Osteocyte (in vitro differentiated cells): ENCODE measurements around the gene CCDC89. TPM values are rescaled to one million over a fixed set of nuclear protein-coding genes. Genes with fewer than 3 reads are reported as not detected.

Experiments used
- DNase-seq: peaks from one replicate; pipeline ENCODE4 v3.0.0; 2021; ENCODE audit warnings: mixed read lengths; ENCODE audit not compliant: unreplicated experiment; ENCODE audit errors: extremely low spot score
- H3K27ac Mint-ChIP-seq: one replicate; pipeline ENCODE4 v1.8.0; 2021; ENCODE audit warnings: mild to moderate bottlenecking, mixed read lengths; ENCODE audit not compliant: unreplicated experiment
- H3K27me3 Mint-ChIP-seq: one replicate; pipeline ENCODE4 v1.8.0; 2021; ENCODE audit warnings: mixed read lengths; ENCODE audit not compliant: unreplicated experiment
- H3K36me3 Mint-ChIP-seq: one replicate; pipeline ENCODE4 v1.8.0; 2021; ENCODE audit warnings: mixed read lengths; ENCODE audit not compliant: unreplicated experiment
- H3K4me1 Mint-ChIP-seq: one replicate; pipeline ENCODE4 v1.8.0; 2021; ENCODE audit warnings: mixed read lengths; ENCODE audit not compliant: unreplicated experiment
- H3K4me3 Mint-ChIP-seq: one replicate; pipeline ENCODE4 v1.8.0; 2021; ENCODE audit warnings: mild to moderate bottlenecking, moderate library complexity, mixed read lengths; ENCODE audit not compliant: unreplicated experiment
- H3K9me3 Mint-ChIP-seq: one replicate; pipeline ENCODE4 v1.8.0; 2021; ENCODE audit warnings: mixed read lengths; ENCODE audit not compliant: unreplicated experiment
- total RNA-seq: library from RNA; stranded (reverse); gene quantifications from 2 replicates; pipeline ENCODE4 v1.2.1, GENCODE V29; 2021
- TF ChIP-seq, protein P1 (sequence below): fragments of 200-600 bp; sonication (generic); IDR thresholded peaks from 2 replicates; pipeline ENCODE4 v1.5.0; 2021; ENCODE audit warnings: antibody characterized with exemption, mild to moderate bottlenecking, moderate library complexity

Gene CCDC89
- total RNA-seq, 1 donor from 2014 or later: not detected

- Mint-ChIP-seq H3K9me3 (no peaks in the 10 kb centered on the region), H3K27me3 (peaks cover 10% of the 10 kb centered on the region), H3K4me3 (no peak overlapping the region), H3K36me3 (no peaks in the 10 kb centered on the region), H3K4me1 (peaks cover 1% of the 10 kb centered on the region), H3K27ac (no peak overlapping the region)
- DNase-seq: no peak
- TF ChIP-seq, protein P1, sequence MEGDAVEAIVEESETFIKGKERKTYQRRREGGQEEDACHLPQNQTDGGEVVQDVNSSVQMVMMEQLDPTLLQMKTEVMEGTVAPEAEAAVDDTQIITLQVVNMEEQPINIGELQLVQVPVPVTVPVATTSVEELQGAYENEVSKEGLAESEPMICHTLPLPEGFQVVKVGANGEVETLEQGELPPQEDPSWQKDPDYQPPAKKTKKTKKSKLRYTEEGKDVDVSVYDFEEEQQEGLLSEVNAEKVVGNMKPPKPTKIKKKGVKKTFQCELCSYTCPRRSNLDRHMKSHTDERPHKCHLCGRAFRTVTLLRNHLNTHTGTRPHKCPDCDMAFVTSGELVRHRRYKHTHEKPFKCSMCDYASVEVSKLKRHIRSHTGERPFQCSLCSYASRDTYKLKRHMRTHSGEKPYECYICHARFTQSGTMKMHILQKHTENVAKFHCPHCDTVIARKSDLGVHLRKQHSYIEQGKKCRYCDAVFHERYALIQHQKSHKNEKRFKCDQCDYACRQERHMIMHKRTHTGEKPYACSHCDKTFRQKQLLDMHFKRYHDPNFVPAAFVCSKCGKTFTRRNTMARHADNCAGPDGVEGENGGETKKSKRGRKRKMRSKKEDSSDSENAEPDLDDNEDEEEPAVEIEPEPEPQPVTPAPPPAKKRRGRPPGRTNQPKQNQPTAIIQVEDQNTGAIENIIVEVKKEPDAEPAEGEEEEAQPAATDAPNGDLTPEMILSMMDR: no peak
Observed at GRCh38 chr11:85685125-85685819, 723 bp downstream of the CCDC89 start.

DNA sequence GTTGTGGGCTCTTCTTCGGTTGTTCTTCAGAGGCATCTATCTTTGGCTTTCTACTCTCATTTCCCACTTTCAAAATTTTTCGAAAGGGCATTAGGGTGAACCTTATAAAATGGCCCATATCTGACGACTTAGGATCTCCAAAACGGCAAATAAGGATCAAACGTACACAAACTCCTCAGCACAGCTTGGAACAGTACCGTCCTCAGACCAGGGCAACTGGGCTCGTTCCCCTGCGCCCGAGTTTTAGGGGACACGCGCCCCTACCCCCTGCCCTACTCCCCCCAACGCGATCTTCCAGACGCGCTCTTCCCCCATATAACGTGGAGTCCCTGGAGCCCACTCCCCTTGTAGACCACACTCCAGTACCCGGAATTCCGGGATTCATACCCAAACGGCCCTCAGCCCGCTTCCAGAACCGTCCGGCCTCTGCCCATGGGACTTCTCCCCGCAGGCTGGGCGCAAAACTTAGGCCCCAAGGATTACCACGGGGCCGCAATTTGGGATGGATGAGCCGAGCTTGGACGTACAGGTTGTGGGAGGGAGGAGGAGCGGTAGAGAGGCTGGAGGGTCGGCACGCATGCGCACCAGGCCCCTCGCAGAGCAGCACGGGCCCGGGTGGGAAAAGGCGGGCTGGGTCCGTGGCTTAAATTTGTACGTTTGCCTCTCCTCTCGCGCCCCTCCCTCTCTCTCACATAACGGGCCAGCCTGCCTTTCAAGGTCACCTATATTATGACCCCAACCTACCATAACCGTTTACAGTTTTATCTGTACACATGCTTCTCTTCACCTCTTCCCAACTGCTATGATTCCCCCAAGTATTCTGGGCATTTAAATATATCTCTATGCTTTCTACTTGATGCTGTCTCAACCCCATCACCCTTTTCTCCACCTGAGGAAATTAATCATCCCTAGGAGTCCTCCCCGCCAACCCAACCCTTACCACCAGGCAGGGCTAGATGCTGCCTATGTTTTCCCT lies 3.4 kb downstream of the CCDC89 start:
- Mint-ChIP-seq H3K27me3 (peaks cover 25% of the 10 kb centered on the region), H3K36me3 (no peaks in the 10 kb centered on the region), H3K4me1 (no peaks in the 10 kb centered on the region), H3K9me3 (no peaks in the 10 kb centered on the region), H3K27ac (no peak overlapping the region), H3K4me3 (no peak overlapping the region)
- TF ChIP-seq, protein P1: no peak
- DNase-seq: no peak

DNA sequence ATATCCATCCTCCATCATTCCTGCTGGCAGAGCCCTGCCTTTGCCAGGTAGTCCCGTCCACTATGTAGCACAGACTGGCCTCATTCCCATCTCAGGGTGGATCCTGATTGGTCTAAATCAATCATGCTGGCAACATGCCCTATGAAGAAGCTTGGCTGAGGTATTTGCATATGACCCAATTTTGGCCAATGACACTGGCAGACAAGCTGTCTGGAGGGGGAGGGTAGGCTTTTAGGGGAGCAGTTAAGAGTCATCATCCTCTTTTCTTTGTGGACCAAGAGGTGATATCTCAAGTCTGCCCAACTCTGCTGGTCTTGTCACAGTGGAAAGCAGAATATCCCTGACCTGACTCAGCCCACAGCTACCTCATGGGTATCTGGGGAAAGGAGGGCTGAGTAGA lies 5.1 kb downstream of the CCDC89 start:
- no peak for DNase-seq
- Mint-ChIP-seq H3K36me3 (no peaks in the 10 kb centered on the region), H3K27ac (no peak overlapping the region), H3K4me3 (no peak overlapping the region), H3K27me3 (peaks cover 25% of the 10 kb centered on the region), H3K9me3 (no peaks in the 10 kb centered on the region), H3K4me1 (no peaks in the 10 kb centered on the region)
- TF ChIP-seq, protein P1: no peak

DNA sequence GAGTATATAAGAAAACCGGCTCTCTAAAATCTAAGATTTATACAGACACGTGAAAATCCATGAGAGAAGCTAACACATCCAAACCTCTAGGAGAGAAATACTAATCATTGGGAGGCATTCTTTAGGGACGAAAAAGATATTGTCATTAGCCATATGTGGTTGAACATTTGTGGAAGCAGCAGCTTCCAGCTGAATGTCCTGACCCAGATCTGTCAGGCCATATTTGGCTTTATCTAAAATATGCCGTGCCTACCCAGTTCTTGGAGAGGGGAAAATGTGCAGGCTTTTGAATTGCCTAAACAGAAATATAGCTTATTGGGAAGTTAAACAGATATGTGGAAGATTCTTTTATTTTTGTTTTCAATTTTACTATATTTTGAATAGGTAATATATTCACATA lies 6.4 kb downstream of the CCDC89 start:
- TF ChIP-seq, protein P1: no peak
- H3K4me1 Mint-ChIP-seq: no peaks in the 10 kb centered on the region
- no peaks in the 10 kb centered on the region for H3K36me3 Mint-ChIP-seq

DNA sequence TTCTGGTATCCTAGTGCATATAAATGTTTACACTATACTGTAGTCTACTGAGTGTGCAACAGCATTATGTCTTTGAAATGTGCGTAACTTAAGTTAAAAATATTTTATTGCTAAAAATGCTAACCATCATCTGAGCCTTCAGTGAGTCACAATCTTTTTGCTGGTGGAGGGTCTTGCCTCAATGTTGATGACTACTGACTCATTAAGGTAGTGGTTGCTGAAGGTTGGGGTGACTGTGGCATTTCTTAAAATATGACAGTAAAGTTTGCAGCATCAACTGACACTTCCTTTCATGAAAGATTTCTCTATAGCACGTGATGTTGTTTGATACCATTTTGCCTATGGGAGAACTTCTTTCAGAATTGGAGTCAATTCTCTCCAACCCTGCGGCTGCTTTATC lies 12.6 kb downstream of the CCDC89 start:
- peaks cover 7% of the 10 kb centered on the region for H3K9me3 Mint-ChIP-seq
- H3K4me1 Mint-ChIP-seq: no peaks in the 10 kb centered on the region
- H3K36me3 Mint-ChIP-seq: no peaks in the 10 kb centered on the region
- no peak overlapping the region for H3K4me3 Mint-ChIP-seq
- peaks cover 27% of the 10 kb centered on the region for H3K27me3 Mint-ChIP-seq
- TF ChIP-seq, protein P1: no peak
- H3K27ac Mint-ChIP-seq: no peak overlapping the region
- no peak for DNase-seq

More for the DNA sequence above, 6.4 kb downstream of the CCDC89 start:
- no peak overlapping the region for H3K27ac Mint-ChIP-seq
- no peak for DNase-seq
- H3K4me3 Mint-ChIP-seq: no peak overlapping the region
- no peaks in the 10 kb centered on the region for H3K9me3 Mint-ChIP-seq
- peaks cover 35% of the 10 kb centered on the region for H3K27me3 Mint-ChIP-seq
